Esophagus (tissue), 2 donors: ENCODE results near the gene NCAPG2. TPM values are rescaled to one million over a fixed set of nuclear protein-coding genes. Genes with fewer than 3 reads are reported as not detected.
"Not testable (repeated sequence)": the region's sequence is repeated elsewhere in the genome, so short reads cannot be mapped to it uniquely, and the experiment has no call there.

ENCODE experiments used
- H3K27ac ChIP-seq, 2 donors: one replicate each; pipeline ENCODE4 v1.5.1; 2013; ENCODE audit warnings: low read depth in 2 of 2, mild to moderate bottlenecking in 2 of 2, inconsistent platforms in 1 of 2, low read length in 1 of 2, moderate library complexity in 1 of 2
- H3K27me3 ChIP-seq, 2 donors: one replicate each; pipeline ENCODE4 v1.6.1; 2013; ENCODE audit warnings: low read length in 2 of 2, control low read depth in 1 of 2, mild to moderate bottlenecking in 1 of 2; ENCODE audit not compliant: insufficient read depth in 2 of 2, control insufficient read depth in 1 of 2
- H3K36me3 ChIP-seq, 2 donors: one replicate each; pipeline ENCODE4 v1.6.1; 2013; ENCODE audit warnings: low read length in 1 of 2; ENCODE audit not compliant: control insufficient read depth in 2 of 2, insufficient read depth in 2 of 2
- H3K4me1 ChIP-seq, 2 donors: one replicate each; pipeline ENCODE4 v1.6.1; 2013; ENCODE audit warnings: low read length in 1 of 2; ENCODE audit not compliant: control insufficient read depth in 2 of 2, insufficient read depth in 2 of 2
- H3K4me3 ChIP-seq, 2 donors: one replicate each; pipeline ENCODE4 v1.5.1; 2013; ENCODE audit warnings: low read length in 2 of 2, mild to moderate bottlenecking in 2 of 2, low read depth in 1 of 2, moderate library complexity in 1 of 2
- H3K9me3 ChIP-seq, 2 donors: one replicate each; pipeline ENCODE4 v1.6.1; 2013; ENCODE audit warnings: mild to moderate bottlenecking in 2 of 2, low read depth in 1 of 2, low read length in 1 of 2, moderate library complexity in 1 of 2; ENCODE audit not compliant: control insufficient read depth in 2 of 2, insufficient read depth in 1 of 2
- WGBS, 2 donors: extraction: QIAGEN DNeasy Blood & Tissue Kit; methylation state at CpG; one replicate each; pipeline ENCODE4 v1.1.7; 2013; 5-methylcytosine and 5-hydroxymethylcytosine counted together
- polyA plus RNA-seq, 2 donors: library from polyadenylated mRNA; stranded (reverse); fragments of 200-250 nt; gene quantifications; one replicate each; pipeline ENCODE4 v1.2.3, GENCODE V29; 2013
- donor health status: healthy with polysubstance abuse.
- donor health status: Bipolar disorder and iron deficiency.

Gene NCAPG2
- polyA plus RNA-seq, 2 donors = 4.9 to 8.1 TPM

DNA sequence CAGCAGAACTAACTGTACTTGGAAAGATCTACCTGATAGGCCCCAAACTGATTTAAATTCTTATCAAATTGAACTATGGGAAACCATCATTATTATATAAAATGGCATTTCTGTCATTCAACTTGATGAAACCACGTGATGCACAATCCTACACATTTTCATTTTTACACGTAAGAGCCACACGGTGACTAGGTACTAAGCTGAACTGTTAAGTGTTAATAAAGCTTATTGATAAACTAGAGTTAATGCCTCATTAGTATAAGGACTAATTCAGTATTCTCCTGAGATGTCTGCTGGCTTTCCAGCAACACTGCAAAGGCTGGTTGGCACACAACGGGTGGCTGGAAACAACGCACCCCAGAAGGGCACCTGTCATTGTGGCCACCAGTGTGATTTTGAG lies 4.6 kb downstream of the NCAPG2 start:
- H3K27ac ChIP-seq = no peak overlapping the region
- 89 to 91% methylated on average over 5 of the region's 5 CpGs for WGBS, 2 donors
- H3K36me3 ChIP-seq = peaks cover 0 to 4% of the 10 kb centered on the region in 2 donors
- no peaks in the 10 kb centered on the region for H3K27me3 ChIP-seq
- H3K4me3 ChIP-seq = no peak overlapping the region
- peaks cover 0 to 2% of the 10 kb centered on the region in 2 donors for H3K4me1 ChIP-seq
- no peaks in the 10 kb centered on the region for H3K9me3 ChIP-seq

GRCh38 chr7:158699341-158699740 lies 5.3 kb downstream of the NCAPG2 start:
- Histone ChIP-seq H3K27me3 (no peaks in the 10 kb centered on the region), H3K4me3 (no peak overlapping the region), H3K36me3 (peaks cover 0 to 4% of the 10 kb centered on the region in 2 donors), H3K9me3 (no peaks in the 10 kb centered on the region), H3K4me1 (peaks cover 0 to 2% of the 10 kb centered on the region in 2 donors), H3K27ac (no peak overlapping the region)
- 0% methylated on average over 1 of the region's 1 CpG for WGBS, 2 donors

- H3K9me3 ChIP-seq = no peaks in the 10 kb centered on the region
- peaks cover 0 to 1% of the 10 kb centered on the region in 2 donors for H3K4me1 ChIP-seq
- no peak overlapping the region for H3K27ac ChIP-seq
- no peak overlapping the region for H3K4me3 ChIP-seq
- peaks cover 0 to 4% of the 10 kb centered on the region in 2 donors for H3K36me3 ChIP-seq
- no peaks in the 10 kb centered on the region for H3K27me3 ChIP-seq
- 86 to 95% methylated on average over 3 of the region's 3 CpGs for WGBS, 2 donors
These were observed 5.9 kb downstream of the NCAPG2 start for GRCh38 chr7:158698657-158699195.

GRCh38 chr7:158697597-158697996 lies 7.0 kb downstream of the NCAPG2 start:
- not testable (repeated sequence) for H3K4me3 ChIP-seq, H3K9me3 ChIP-seq, H3K27me3 ChIP-seq, H3K4me1 ChIP-seq, H3K36me3 ChIP-seq, H3K27ac ChIP-seq
- WGBS, 2 donors = 97 to 100% methylated on average over 2 of the region's 2 CpGs

- no peaks in the 10 kb centered on the region for H3K27me3 ChIP-seq
- H3K36me3 ChIP-seq = peaks cover 0 to 4% of the 10 kb centered on the region in 2 donors
- H3K27ac ChIP-seq = no peak overlapping the region
- H3K4me3 ChIP-seq = no peak overlapping the region
- H3K4me1 ChIP-seq = no peaks in the 10 kb centered on the region
- no peaks in the 10 kb centered on the region for H3K9me3 ChIP-seq
- WGBS, 2 donors = 48 to 56% methylated on average over 10 of the region's 10 CpGs
These were observed 8.7 kb downstream of the NCAPG2 start for GRCh38 chr7:158695726-158696452.

GRCh38 chr7:158695056-158695455 lies 9.5 kb downstream of the NCAPG2 start:
- Histone ChIP-seq H3K36me3 (peaks cover 0 to 4% of the 10 kb centered on the region in 2 donors), H3K9me3 (no peaks in the 10 kb centered on the region), H3K4me1 (no peaks in the 10 kb centered on the region), H3K27me3 (no peaks in the 10 kb centered on the region), H3K27ac (no peak overlapping the region), H3K4me3 (no peak overlapping the region)
- 62% methylated on average over 3 of the region's 3 CpGs for WGBS, 2 donors

- Histone ChIP-seq H3K9me3 (no peaks in the 10 kb centered on the region), H3K4me1 (no peaks in the 10 kb centered on the region), H3K4me3 (no peak overlapping the region), H3K36me3 (peaks cover 0 to 4% of the 10 kb centered on the region in 2 donors), H3K27me3 (no peaks in the 10 kb centered on the region), H3K27ac (no peak overlapping the region)
- 83 to 87% methylated on average over 6 of the region's 6 CpGs for WGBS, 2 donors
These were observed 10.0 kb downstream of the NCAPG2 start for GRCh38 chr7:158694650-158695049.

- peaks cover 4 to 9% of the 10 kb centered on the region in 2 donors for H3K36me3 ChIP-seq
- 91 to 94% methylated on average over 2 of the region's 2 CpGs for WGBS, 2 donors
These were observed 15.1 kb downstream of the NCAPG2 start for GRCh38 chr7:158689488-158689887.

DNA sequence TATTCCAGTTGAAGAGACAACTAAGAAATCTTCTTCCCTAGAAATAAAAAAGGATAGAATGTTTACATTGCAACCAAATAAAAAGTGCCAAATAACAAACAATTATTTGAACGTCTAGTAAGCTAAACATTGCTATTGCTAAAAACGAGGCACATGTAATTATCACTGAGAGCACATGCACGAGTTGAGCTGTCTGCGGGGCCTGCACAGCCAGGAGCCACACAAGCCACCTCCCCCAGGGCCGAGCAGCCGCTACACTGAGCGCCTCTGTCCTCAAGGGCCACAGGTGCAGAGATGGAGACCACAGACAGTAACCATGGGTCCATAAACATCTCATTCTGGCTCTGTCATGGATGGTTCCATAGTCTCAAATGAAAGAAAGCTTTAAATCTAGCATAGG lies 17.2 kb downstream of the NCAPG2 start:
- WGBS, 2 donors = 90 to 92% methylated on average over 7 of the region's 7 CpGs
- Histone ChIP-seq H3K27me3 (no peaks in the 10 kb centered on the region), H3K27ac (no peak overlapping the region), H3K4me3 (no peak overlapping the region), H3K4me1 (no peaks in the 10 kb centered on the region), H3K9me3 (no peaks in the 10 kb centered on the region), H3K36me3 (peaks cover 4 to 9% of the 10 kb centered on the region in 2 donors)

More at GRCh38 chr7:158689488-158689887, 15.1 kb downstream of the NCAPG2 start:
- no peaks in the 10 kb centered on the region for H3K4me1 ChIP-seq
- no peak overlapping the region for H3K4me3 ChIP-seq
- H3K27me3 ChIP-seq = no peaks in the 10 kb centered on the region
- H3K27ac ChIP-seq = no peak overlapping the region
- no peaks in the 10 kb centered on the region for H3K9me3 ChIP-seq

- 95 to 96% methylated on average over 4 of the region's 4 CpGs for WGBS, 2 donors
- peaks cover 4 to 9% of the 10 kb centered on the region in 2 donors for H3K36me3 ChIP-seq
- no peaks in the 10 kb centered on the region for H3K9me3 ChIP-seq
- no peak overlapping the region for H3K27ac ChIP-seq
- no peaks in the 10 kb centered on the region for H3K27me3 ChIP-seq
- H3K4me1 ChIP-seq = no peaks in the 10 kb centered on the region
- no peak overlapping the region for H3K4me3 ChIP-seq
These were observed 18.9 kb downstream of the NCAPG2 start for GRCh38 chr7:158685693-158686092.
